WTC11 (cell line): ENCODE measurements around the gene SLC17A2. TPM values are rescaled to one million over a fixed set of nuclear protein-coding genes. Genes with fewer than 3 reads are reported as not detected.

Experiments used
- ATAC-seq: fragments of 200-7000 bp; cut with Tn5 transposase; 2 replicates; pipeline ENCODE4 v1.10.0; 2021; ENCODE audit warnings: mild to moderate bottlenecking, moderate library complexity
- CTCF ChIA-PET: fragments of 300-600 bp; sonication (Branson Sonifier 250); formaldehyde crosslinking; loops from one replicate; lab custom pipeline; 2021; ENCODE audit warnings: antibody characterized with exemption; lab: Charles Lee
- POLR2A ChIA-PET: fragments of 350-600 bp; sonication (Branson Sonifier 250); formaldehyde crosslinking; loops from one replicate; lab custom pipeline; 2021; ENCODE audit warnings: antibody characterized with exemption; lab: Charles Lee
- DNase-seq: peaks from one replicate; pipeline ENCODE4 v3.0.0; 2021; ENCODE audit warnings: low spot score
- H3K27ac Mint-ChIP-seq: 2 replicates; pipeline ENCODE4 v1.8.0; 2021; ENCODE audit warnings: mixed read lengths
- H3K27me3 Mint-ChIP-seq: 2 replicates; pipeline ENCODE4 v1.8.0; 2021; ENCODE audit warnings: low read depth, mild to moderate bottlenecking, moderate library complexity, mixed read lengths
- H3K36me3 Mint-ChIP-seq: 2 replicates; pipeline ENCODE4 v1.8.0; 2021; ENCODE audit warnings: mixed read lengths
- H3K4me1 Mint-ChIP-seq: 2 replicates; pipeline ENCODE4 v1.8.0; 2022; ENCODE audit warnings: mixed read lengths
- H3K4me3 Mint-ChIP-seq: 2 replicates; pipeline ENCODE4 v1.8.0; 2021; ENCODE audit warnings: mild to moderate bottlenecking, moderate library complexity, mixed read lengths
- H3K9me3 Mint-ChIP-seq: 2 replicates; pipeline ENCODE4 v1.8.0; 2021; ENCODE audit warnings: mixed read lengths
- ELF4 ChIP-seq: sonication (generic); formaldehyde crosslinking; IDR thresholded peaks from 2 replicates; pipeline ENCODE4 v1.8.1; 2022; ENCODE audit warnings: low read depth, mild to moderate bottlenecking, moderate library complexity, missing genetic modification reagents
- ETV6 ChIP-seq: sonication (generic); formaldehyde crosslinking; IDR thresholded peaks from 2 replicates; pipeline ENCODE4 v1.8.1; 2022; ENCODE audit warnings: mild to moderate bottlenecking, missing genetic modification reagents
- FOXP1 ChIP-seq: sonication (generic); formaldehyde crosslinking; IDR thresholded peaks from 2 replicates; pipeline ENCODE4 v1.8.0; 2022; ENCODE audit warnings: missing genetic modification reagents, mild to moderate bottlenecking, moderate library complexity, borderline replicate concordance
- GRHL2 ChIP-seq: fragments of 250-450 bp; sonication (Bioruptor Pico); IDR thresholded peaks from 2 replicates; pipeline ENCODE4 v1.8.0; 2022; ENCODE audit warnings: mild to moderate bottlenecking, moderate library complexity; ENCODE audit not compliant: insufficient replicate concordance, severe bottlenecking
- HMGA2 ChIP-seq: fragments of 250-450 bp; sonication (Bioruptor Pico); IDR thresholded peaks from 2 replicates; pipeline ENCODE4 v1.4.0; 2021; ENCODE audit warnings: mild to moderate bottlenecking, moderate library complexity
- MXD4 ChIP-seq: fragments of 250-450 bp; sonication (Bioruptor Pico); IDR thresholded peaks from 2 replicates; pipeline ENCODE4 v1.8.0; 2021; ENCODE audit warnings: mild to moderate bottlenecking, moderate library complexity, borderline replicate concordance
- NFE2L1 ChIP-seq: sonication (generic); formaldehyde crosslinking; IDR thresholded peaks from 2 replicates; pipeline ENCODE4 v1.8.1; 2023; ENCODE audit warnings: missing genetic modification reagents
- RELA ChIP-seq: sonication (generic); formaldehyde crosslinking; IDR thresholded peaks from 2 replicates; pipeline ENCODE4 v1.8.1; 2022; ENCODE audit warnings: missing genetic modification reagents, mild to moderate bottlenecking, borderline replicate concordance
- SMAD3 ChIP-seq: sonication (generic); formaldehyde crosslinking; IDR thresholded peaks from 2 replicates; pipeline ENCODE4 v1.8.0; 2022; ENCODE audit warnings: missing genetic modification reagents, mild to moderate bottlenecking, borderline replicate concordance
- SMAD4 ChIP-seq: sonication (generic); formaldehyde crosslinking; IDR thresholded peaks from 2 replicates; pipeline ENCODE4 v1.8.0; 2022; ENCODE audit warnings: mild to moderate bottlenecking, missing genetic modification reagents
- ZNF219 ChIP-seq: sonication (generic); formaldehyde crosslinking; IDR thresholded peaks from 2 replicates; pipeline ENCODE4 v1.8.0; 2023; ENCODE audit warnings: missing genetic modification reagents, mild to moderate bottlenecking, borderline replicate concordance
- total RNA-seq: library from RNA; stranded (reverse); gene quantifications from 3 replicates; pipeline ENCODE4 v1.2.3, GENCODE V29; 2021
- TF ChIP-seq, protein P1 (sequence below): fragments of 250-450 bp; sonication (Bioruptor Pico); IDR thresholded peaks from 2 replicates; pipeline ENCODE4 v1.9.0; 2021; ENCODE audit warnings: mild to moderate bottlenecking
- TF ChIP-seq, protein P2 (sequence below): fragments of 250-450 bp; sonication (Bioruptor Pico); IDR thresholded peaks from 2 replicates; pipeline ENCODE4 v2.1.2; 2022; ENCODE audit warnings: mild to moderate bottlenecking, moderate library complexity
- TF ChIP-seq, protein P3 (sequence below): sonication (generic); formaldehyde crosslinking; IDR thresholded peaks from 2 replicates; pipeline ENCODE4 v1.8.1; 2022; ENCODE audit warnings: low read depth, mild to moderate bottlenecking, moderate library complexity, missing genetic modification reagents, borderline replicate concordance
- TF ChIP-seq, protein P4 (sequence below): sonication (generic); formaldehyde crosslinking; IDR thresholded peaks from 2 replicates; pipeline ENCODE4 v1.8.1; 2022; ENCODE audit warnings: mild to moderate bottlenecking, moderate library complexity, missing genetic modification reagents
- TF ChIP-seq, protein P5 (sequence below): sonication (generic); formaldehyde crosslinking; IDR thresholded peaks from 2 replicates; pipeline ENCODE4 v1.8.1; 2023; ENCODE audit warnings: mild to moderate bottlenecking, missing genetic modification reagents, borderline replicate concordance
- TF ChIP-seq, protein P6 (sequence below): sonication (generic); formaldehyde crosslinking; IDR thresholded peaks from 2 replicates; pipeline ENCODE4 v1.8.1; 2023; ENCODE audit warnings: mild to moderate bottlenecking, missing genetic modification reagents, moderate library complexity
- TF ChIP-seq, protein P7 (sequence below): sonication (generic); formaldehyde crosslinking; IDR thresholded peaks from 2 replicates; pipeline ENCODE4 v1.8.0; 2022; ENCODE audit warnings: mild to moderate bottlenecking, missing genetic modification reagents
- TF ChIP-seq, protein P8 (sequence below): sonication (generic); formaldehyde crosslinking; IDR thresholded peaks from 2 replicates; pipeline ENCODE4 v1.8.0; 2022; ENCODE audit warnings: mild to moderate bottlenecking, missing genetic modification reagents

Gene SLC17A2
- total RNA-seq, 1 experiment from 2014 or later = not detected

DNA sequence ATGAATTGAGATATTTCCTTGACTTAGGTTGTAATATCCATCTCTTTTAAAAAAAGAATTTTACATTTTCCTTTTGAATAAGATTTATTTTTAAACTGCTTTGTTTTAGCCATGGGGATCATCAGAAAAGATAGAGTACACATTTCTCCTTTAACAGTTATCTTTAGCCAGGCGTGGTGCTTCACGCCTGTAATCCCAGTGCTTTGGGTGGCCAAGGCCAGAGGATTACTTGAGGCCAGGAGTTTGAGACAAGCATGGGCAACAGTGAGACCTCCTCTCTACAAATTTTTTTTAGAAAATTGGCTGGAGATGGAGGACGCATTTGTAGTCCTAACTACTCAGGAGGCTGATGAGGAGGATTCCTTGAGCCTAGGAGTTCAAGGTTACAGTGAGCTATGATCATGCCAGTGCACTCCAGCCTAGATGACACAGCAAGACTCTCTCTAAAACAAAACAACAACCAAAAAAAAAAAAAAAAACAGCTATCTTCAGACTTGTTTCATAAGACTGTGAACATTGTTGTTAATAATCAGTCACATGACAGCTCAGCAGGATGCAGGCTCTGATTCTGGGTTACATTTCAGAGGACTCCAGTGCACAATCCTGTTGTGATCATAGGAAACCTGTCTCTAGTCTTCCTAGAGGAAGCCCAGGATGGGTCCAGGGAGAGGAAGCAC is 54.4 kb downstream of the SLC17A2 start:
- Mint-ChIP-seq H3K27me3 (peaks cover 5% of the 10 kb centered on the region), H3K4me1 (no peaks in the 10 kb centered on the region), H3K4me3 (no peak overlapping the region), H3K36me3 (no peaks in the 10 kb centered on the region), H3K27ac (no peak overlapping the region), H3K9me3 (no peaks in the 10 kb centered on the region)
- DNase-seq (no peak), ATAC-seq (no peak)
- TF ChIP-seq HMGA2 = no peak
- TF ChIP-seq, protein P1, sequence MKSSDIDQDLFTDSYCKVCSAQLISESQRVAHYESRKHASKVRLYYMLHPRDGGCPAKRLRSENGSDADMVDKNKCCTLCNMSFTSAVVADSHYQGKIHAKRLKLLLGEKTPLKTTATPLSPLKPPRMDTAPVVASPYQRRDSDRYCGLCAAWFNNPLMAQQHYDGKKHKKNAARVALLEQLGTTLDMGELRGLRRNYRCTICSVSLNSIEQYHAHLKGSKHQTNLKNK (CRISPR knock-in tag) = no peak
- TF ChIP-seq, protein P2, sequence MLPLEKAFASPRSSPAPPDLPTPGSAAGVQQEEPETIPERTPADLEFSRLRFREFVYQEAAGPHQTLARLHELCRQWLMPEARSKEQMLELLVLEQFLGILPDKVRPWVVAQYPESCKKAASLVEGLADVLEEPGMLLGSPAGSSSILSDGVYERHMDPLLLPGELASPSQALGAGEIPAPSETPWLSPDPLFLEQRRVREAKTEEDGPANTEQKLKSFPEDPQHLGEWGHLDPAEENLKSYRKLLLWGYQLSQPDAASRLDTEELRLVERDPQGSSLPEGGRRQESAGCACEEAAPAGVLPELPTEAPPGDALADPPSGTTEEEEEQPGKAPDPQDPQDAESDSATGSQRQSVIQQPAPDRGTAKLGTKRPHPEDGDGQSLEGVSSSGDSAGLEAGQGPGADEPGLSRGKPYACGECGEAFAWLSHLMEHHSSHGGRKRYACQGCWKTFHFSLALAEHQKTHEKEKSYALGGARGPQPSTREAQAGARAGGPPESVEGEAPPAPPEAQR (CRISPR knock-in tag) = no peak
- TF ChIP-seq NFE2L1 (CRISPR knock-in tag) = no peak
- TF ChIP-seq, protein P3, sequence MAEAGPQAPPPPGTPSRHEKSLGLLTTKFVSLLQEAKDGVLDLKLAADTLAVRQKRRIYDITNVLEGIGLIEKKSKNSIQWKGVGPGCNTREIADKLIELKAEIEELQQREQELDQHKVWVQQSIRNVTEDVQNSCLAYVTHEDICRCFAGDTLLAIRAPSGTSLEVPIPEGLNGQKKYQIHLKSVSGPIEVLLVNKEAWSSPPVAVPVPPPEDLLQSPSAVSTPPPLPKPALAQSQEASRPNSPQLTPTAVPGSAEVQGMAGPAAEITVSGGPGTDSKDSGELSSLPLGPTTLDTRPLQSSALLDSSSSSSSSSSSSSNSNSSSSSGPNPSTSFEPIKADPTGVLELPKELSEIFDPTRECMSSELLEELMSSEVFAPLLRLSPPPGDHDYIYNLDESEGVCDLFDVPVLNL = no peak
- TF ChIP-seq, protein P4, sequence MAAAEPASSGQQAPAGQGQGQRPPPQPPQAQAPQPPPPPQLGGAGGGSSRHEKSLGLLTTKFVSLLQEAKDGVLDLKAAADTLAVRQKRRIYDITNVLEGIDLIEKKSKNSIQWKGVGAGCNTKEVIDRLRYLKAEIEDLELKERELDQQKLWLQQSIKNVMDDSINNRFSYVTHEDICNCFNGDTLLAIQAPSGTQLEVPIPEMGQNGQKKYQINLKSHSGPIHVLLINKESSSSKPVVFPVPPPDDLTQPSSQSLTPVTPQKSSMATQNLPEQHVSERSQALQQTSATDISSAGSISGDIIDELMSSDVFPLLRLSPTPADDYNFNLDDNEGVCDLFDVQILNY = no peak
- TF ChIP-seq, protein P5, sequence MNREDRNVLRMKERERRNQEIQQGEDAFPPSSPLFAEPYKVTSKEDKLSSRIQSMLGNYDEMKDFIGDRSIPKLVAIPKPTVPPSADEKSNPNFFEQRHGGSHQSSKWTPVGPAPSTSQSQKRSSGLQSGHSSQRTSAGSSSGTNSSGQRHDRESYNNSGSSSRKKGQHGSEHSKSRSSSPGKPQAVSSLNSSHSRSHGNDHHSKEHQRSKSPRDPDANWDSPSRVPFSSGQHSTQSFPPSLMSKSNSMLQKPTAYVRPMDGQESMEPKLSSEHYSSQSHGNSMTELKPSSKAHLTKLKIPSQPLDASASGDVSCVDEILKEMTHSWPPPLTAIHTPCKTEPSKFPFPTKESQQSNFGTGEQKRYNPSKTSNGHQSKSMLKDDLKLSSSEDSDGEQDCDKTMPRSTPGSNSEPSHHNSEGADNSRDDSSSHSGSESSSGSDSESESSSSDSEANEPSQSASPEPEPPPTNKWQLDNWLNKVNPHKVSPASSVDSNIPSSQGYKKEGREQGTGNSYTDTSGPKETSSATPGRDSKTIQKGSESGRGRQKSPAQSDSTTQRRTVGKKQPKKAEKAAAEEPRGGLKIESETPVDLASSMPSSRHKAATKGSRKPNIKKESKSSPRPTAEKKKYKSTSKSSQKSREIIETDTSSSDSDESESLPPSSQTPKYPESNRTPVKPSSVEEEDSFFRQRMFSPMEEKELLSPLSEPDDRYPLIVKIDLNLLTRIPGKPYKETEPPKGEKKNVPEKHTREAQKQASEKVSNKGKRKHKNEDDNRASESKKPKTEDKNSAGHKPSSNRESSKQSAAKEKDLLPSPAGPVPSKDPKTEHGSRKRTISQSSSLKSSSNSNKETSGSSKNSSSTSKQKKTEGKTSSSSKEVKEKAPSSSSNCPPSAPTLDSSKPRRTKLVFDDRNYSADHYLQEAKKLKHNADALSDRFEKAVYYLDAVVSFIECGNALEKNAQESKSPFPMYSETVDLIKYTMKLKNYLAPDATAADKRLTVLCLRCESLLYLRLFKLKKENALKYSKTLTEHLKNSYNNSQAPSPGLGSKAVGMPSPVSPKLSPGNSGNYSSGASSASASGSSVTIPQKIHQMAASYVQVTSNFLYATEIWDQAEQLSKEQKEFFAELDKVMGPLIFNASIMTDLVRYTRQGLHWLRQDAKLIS (CRISPR knock-in tag) = no peak
- TF ChIP-seq, protein P6, sequence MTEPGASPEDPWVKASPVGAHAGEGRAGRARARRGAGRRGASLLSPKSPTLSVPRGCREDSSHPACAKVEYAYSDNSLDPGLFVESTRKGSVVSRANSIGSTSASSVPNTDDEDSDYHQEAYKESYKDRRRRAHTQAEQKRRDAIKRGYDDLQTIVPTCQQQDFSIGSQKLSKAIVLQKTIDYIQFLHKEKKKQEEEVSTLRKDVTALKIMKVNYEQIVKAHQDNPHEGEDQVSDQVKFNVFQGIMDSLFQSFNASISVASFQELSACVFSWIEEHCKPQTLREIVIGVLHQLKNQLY = no peak
- no peak for TF ChIP-seq SMAD4
- TF ChIP-seq ETV6 (CRISPR knock-in tag) = no peak
- no peak for TF ChIP-seq GRHL2 (CRISPR knock-in tag)
- no peak for TF ChIP-seq MXD4 (CRISPR knock-in tag)
- TF ChIP-seq FOXP1 (CRISPR knock-in tag) = no peak
- TF ChIP-seq RELA (CRISPR knock-in tag) = no peak
- no peak for TF ChIP-seq ELF4 (CRISPR knock-in tag)
- CTCF ChIA-PET = no interaction called here
- POLR2A ChIA-PET = no interaction called here

DNA sequence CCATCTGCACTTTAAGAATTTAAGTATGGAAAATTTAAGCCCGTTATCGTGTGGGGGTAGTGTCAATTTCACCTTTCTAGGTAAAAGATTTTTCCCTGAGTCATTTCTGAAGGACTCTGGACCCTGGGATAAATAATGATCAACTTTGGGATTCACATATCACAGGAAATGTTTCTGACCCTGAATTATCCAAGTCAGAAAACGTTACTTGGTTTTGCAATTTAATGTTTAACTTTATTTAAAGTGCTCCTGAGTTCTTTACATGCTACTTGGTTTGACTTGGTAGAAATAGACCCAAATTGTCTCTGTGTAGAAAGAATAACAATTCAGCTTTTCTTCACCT is 55.0 kb downstream of the SLC17A2 start:
- H3K9me3 Mint-ChIP-seq = no peaks in the 10 kb centered on the region
- no peaks in the 10 kb centered on the region for H3K36me3 Mint-ChIP-seq
- H3K4me3 Mint-ChIP-seq = no peak overlapping the region
- no peaks in the 10 kb centered on the region for H3K4me1 Mint-ChIP-seq
- H3K27me3 Mint-ChIP-seq = peaks cover 5% of the 10 kb centered on the region
- TF ChIP-seq, protein P7, sequence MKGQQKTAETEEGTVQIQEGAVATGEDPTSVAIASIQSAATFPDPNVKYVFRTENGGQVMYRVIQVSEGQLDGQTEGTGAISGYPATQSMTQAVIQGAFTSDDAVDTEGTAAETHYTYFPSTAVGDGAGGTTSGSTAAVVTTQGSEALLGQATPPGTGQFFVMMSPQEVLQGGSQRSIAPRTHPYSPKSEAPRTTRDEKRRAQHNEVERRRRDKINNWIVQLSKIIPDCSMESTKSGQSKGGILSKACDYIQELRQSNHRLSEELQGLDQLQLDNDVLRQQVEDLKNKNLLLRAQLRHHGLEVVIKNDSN = no peak
- TF ChIP-seq ZNF219 (no peak), SMAD3 (CRISPR knock-in tag) (no peak)
- TF ChIP-seq, protein P8, sequence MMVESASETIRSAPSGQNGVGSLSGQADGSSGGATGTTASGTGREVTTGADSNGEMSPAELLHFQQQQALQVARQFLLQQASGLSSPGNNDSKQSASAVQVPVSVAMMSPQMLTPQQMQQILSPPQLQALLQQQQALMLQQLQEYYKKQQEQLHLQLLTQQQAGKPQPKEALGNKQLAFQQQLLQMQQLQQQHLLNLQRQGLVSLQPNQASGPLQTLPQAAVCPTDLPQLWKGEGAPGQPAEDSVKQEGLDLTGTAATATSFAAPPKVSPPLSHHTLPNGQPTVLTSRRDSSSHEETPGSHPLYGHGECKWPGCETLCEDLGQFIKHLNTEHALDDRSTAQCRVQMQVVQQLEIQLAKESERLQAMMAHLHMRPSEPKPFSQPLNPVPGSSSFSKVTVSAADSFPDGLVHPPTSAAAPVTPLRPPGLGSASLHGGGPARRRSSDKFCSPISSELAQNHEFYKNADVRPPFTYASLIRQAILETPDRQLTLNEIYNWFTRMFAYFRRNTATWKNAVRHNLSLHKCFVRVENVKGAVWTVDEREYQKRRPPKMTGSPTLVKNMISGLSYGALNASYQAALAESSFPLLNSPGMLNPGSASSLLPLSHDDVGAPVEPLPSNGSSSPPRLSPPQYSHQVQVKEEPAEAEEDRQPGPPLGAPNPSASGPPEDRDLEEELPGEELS = no peak
- TF ChIP-seq, all 79 proteins: peak for 0
- ChIA-PET POLR2A (no interaction called here), CTCF (no interaction called here)
- H3K27ac Mint-ChIP-seq = no peak overlapping the region
- no peak for DNase-seq
- no peak for ATAC-seq
